Measurements from ENCODE around the gene SERPINA12. TPM values are rescaled to one million over a fixed set of nuclear protein-coding genes. Genes with fewer than 3 reads are reported as not detected.

SERPINA12 gene, protein sequence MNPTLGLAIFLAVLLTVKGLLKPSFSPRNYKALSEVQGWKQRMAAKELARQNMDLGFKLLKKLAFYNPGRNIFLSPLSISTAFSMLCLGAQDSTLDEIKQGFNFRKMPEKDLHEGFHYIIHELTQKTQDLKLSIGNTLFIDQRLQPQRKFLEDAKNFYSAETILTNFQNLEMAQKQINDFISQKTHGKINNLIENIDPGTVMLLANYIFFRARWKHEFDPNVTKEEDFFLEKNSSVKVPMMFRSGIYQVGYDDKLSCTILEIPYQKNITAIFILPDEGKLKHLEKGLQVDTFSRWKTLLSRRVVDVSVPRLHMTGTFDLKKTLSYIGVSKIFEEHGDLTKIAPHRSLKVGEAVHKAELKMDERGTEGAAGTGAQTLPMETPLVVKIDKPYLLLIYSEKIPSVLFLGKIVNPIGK
- total RNA-seq, result not detected

DNA sequence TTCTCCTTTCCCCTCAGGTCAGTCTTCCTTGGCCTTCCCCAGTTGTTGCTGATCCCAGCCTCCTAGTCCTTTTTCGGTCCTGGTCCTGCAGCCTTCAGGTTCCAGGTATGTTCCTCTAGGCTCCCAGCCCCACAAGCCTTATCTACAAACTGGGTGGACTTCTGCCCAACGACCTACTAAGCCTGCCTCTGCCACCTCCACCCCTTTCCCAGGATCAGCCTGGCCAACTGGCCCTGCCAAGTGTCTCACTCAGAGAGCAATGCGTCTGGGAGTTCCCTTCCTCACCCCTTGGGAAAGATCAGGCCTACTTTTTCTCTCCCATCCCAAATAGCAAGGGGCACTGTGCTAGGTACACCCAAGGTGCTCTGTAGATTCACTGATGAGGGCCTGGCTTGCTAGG, at the start of gene SERPINA12:
Gene SERPINA12, minus strand, starts transcription at position 114 of the 400 bp plus-strand sequence. CDS start 11,072 bp downstream, outside the sequence.
- no peak within 1 kb of the TSS for H3K4me3 ChIP-seq
- no peak for DNase-seq (ENCODE audit: low spot score in 2 of 2)
- H3K27me3 ChIP-seq, result no peaks in the 10 kb centered on the region
- WGBS, 2 donors, result 67 to 70% methylated on average over 3 of the region's 3 CpGs
- no peaks in the 10 kb centered on the region for H3K9me3 ChIP-seq
- no peaks in the 10 kb centered on the region for H3K36me3 ChIP-seq
- no peaks in the 10 kb centered on the region for H3K4me1 ChIP-seq
- TF ChIP-seq EP300 (IDR thresholded peaks at IDR 0.05), result no peak
- H3K27ac ChIP-seq, result no peak within 1 kb of the TSS

DNA sequence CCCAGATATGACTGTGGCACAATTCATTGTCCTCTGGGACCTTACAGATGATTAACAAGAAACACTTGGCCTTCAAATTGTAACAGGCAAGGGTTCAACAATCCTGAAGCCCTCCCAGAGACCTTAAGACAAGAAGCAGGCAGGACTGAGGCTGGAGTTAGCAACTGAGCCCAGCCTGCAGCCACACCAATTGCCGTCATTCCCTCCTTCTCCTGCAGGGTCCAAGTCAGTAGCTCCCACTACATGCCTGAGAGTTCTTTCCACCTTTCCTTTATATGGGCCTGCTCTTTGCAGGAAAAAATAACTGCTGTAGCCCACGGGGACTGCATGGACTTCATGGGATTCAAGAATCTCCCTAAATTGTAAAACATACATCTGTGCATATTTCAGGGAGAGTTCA, 49.6 kb upstream of the SERPINA12 start:
- Histone ChIP-seq H3K27ac (no peak overlapping the region), H3K4me3 (no peak overlapping the region), H3K36me3 (no peaks in the 10 kb centered on the region), H3K4me1 (no peaks in the 10 kb centered on the region), H3K9me3 (peaks cover 0 to 22% (median 0%) of the 10 kb centered on the region in 4 donors), H3K27me3 (no peaks in the 10 kb centered on the region)
- 70 to 87% methylated on average over 2 of the region's 2 CpGs for WGBS, 2 donors
- no peak for DNase-seq (ENCODE audit: low spot score in 2 of 2)
- TF ChIP-seq POLR2A (IDR thresholded peaks at IDR 0.05) (no peak), EP300 (IDR thresholded peaks at IDR 0.05) (no peak)
- TF ChIP-seq, protein P1, sequence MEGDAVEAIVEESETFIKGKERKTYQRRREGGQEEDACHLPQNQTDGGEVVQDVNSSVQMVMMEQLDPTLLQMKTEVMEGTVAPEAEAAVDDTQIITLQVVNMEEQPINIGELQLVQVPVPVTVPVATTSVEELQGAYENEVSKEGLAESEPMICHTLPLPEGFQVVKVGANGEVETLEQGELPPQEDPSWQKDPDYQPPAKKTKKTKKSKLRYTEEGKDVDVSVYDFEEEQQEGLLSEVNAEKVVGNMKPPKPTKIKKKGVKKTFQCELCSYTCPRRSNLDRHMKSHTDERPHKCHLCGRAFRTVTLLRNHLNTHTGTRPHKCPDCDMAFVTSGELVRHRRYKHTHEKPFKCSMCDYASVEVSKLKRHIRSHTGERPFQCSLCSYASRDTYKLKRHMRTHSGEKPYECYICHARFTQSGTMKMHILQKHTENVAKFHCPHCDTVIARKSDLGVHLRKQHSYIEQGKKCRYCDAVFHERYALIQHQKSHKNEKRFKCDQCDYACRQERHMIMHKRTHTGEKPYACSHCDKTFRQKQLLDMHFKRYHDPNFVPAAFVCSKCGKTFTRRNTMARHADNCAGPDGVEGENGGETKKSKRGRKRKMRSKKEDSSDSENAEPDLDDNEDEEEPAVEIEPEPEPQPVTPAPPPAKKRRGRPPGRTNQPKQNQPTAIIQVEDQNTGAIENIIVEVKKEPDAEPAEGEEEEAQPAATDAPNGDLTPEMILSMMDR (IDR thresholded peaks at IDR 0.05), result no peak

DNA sequence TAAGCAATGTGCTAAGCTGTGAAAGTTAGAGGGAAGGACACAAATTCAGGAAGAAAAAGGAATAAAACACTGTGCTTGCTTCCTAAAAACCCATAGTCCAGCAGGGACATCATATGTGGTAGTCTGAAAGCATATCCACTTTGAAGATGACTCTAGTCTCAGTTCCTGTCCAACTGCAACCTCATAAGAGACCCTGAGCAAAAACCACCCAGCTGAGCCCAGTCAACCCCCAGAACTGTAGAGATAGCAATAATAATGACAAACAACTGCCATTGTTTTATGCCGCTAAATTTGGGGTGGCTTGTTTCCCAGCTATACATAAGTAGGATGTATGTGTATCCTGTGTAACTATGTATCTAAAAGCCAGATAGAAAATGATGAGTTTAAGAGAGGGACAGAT, 48.1 kb upstream of the SERPINA12 start:
- TF ChIP-seq EP300 (IDR thresholded peaks at IDR 0.05), result no peak
- no peak for TF ChIP-seq POLR2A (IDR thresholded peaks at IDR 0.05)
- TF ChIP-seq, protein P1 (IDR thresholded peaks at IDR 0.05), result no peak
- Histone ChIP-seq H3K36me3 (no peaks in the 10 kb centered on the region), H3K27me3 (no peaks in the 10 kb centered on the region), H3K4me3 (no peak overlapping the region), H3K9me3 (peaks cover 0 to 26% (median 0%) of the 10 kb centered on the region in 4 donors), H3K27ac (no peak overlapping the region), H3K4me1 (no peaks in the 10 kb centered on the region)
- DNase-seq (ENCODE audit: low spot score in 2 of 2), result no peak
- WGBS, 2 donors, result 94% methylated on average over 1 of the region's 1 CpG

DNA sequence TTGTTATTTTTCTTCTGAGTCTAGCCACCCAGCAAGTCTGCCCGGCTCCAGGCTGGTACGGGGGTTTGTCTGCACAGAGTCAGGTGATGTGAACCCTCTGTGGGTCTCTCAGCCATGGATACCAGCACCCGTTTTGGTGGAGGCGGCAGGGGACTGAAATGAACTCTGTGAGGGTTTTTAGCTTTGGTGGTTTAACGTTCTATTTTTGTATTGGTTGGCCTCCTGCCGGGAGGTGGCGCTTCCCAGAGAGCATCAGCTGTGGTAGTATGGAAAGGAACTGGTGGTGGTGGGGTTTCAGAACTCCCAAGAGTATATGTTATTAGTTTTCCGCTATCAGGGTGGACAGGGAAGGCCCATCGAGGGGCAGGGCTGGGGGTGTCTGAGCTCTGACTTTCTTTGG, 46.7 kb upstream of the SERPINA12 start:
- Histone ChIP-seq H3K27ac (no peak overlapping the region), H3K9me3 (peaks cover 0 to 27% (median 0%) of the 10 kb centered on the region in 4 donors), H3K4me1 (no peaks in the 10 kb centered on the region), H3K36me3 (no peaks in the 10 kb centered on the region), H3K4me3 (no peak overlapping the region), H3K27me3 (no peaks in the 10 kb centered on the region)
- WGBS, 2 donors, result 88 to 92% methylated on average over 9 of the region's 9 CpGs
- TF ChIP-seq POLR2A (IDR thresholded peaks at IDR 0.05), result no peak
- TF ChIP-seq, protein P1 (IDR thresholded peaks at IDR 0.05), result no peak
- no peak for TF ChIP-seq EP300 (IDR thresholded peaks at IDR 0.05)
- DNase-seq (ENCODE audit: low spot score in 2 of 2), result no peak

DNA sequence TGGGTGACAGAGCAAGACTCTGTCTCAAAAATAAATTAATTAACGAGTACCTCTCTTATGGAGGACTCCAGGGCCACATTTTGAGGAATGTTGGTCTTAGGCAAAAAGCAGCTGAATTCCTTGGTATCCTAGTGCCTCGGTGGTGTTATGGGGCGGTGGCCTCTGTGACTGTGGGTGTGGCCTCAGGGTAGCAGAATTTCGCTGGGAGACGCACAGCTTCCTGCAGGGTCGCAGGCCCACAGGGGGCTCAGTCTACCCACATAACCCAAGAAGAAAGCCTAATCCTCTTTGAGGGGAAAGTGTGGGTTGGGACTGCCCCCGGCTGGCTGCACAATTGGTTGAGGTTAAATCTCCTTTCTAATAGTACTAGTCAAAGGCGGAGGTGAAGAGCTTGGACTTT, 40.8 kb upstream of the SERPINA12 start:
- DNase-seq (ENCODE audit: low spot score in 2 of 2), result no peak
- Histone ChIP-seq H3K36me3 (no peaks in the 10 kb centered on the region), H3K9me3 (peaks cover 0 to 30% (median 0%) of the 10 kb centered on the region in 4 donors), H3K4me3 (no peak overlapping the region), H3K27me3 (no peaks in the 10 kb centered on the region), H3K27ac (no peak overlapping the region), H3K4me1 (peaks cover 0 to 2% (median 0%) of the 10 kb centered on the region in 4 donors)
- 79 to 81% methylated on average over 8 of the region's 8 CpGs for WGBS, 2 donors
- no peak for TF ChIP-seq EP300 (IDR thresholded peaks at IDR 0.05)
- TF ChIP-seq POLR2A (IDR thresholded peaks at IDR 0.05), result no peak
- TF ChIP-seq, protein P1 (IDR thresholded peaks at IDR 0.05), result no peak
